ENCODE results near the gene TRPT1. TPM values are rescaled to one million over a fixed set of nuclear protein-coding genes. Genes with fewer than 3 reads are reported as not detected.

Gene TRPT1
- total RNA-seq, 3 donors from 2014 or later (not counting 1 experiment from before 2014, with no cell fraction given): 22.7 to 30.8 (median 28.5) TPM

DNA sequence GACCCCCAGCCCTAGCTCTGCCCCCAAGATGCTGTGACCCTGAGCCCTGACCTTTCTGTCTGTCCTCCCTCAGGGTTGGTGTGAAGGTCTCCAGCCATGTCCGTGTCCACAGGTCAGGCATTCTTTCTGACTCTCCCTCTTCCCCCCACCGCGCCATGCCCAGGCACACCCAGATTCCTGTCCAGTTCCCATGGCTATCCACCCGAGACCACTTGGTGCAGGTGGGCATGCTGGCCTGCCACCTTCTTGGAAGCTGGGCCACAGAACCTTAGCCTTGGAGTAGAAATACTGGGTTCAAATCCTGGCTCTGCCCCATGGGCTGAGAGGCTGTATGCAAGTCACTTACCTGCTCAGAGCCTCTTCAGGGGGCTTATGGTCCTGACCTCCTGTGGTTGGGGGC lies 23.1 kb upstream of the TRPT1 start:
- no peaks in the 10 kb centered on the region for H3K27me3 ChIP-seq (ENCODE audit: control insufficient read depth, insufficient read depth, low read length)
- Mint-ChIP-seq H3K36me3 (no peaks in the 10 kb centered on the region), H3K4me3 (no peak overlapping the region), H3K27ac (no peak overlapping the region), H3K27me3 (ENCODE audit: low read depth in 2 of 2) (no peaks in the 10 kb centered on the region), H3K9me3 (no peaks in the 10 kb centered on the region), H3K4me1 (peaks cover 14 to 41% of the 10 kb centered on the region in 2 donors)
- no peak for ATAC-seq
- H3K36me3 ChIP-seq (ENCODE audit: control insufficient read depth, insufficient read depth, low read length): peaks cover 3% of the 10 kb centered on the region
- H3K4me1 ChIP-seq (ENCODE audit: control insufficient read depth, insufficient read depth, low read length): peaks cover 58% of the 10 kb centered on the region
- intact Hi-C loops (cut with micrococcal nuclease): no loop called here
- H3K27ac ChIP-seq (ENCODE audit: low read length): no peak overlapping the region
- no peaks in the 10 kb centered on the region for H3K9me3 ChIP-seq (ENCODE audit: control insufficient read depth, insufficient read depth, low read length)
- no peak for DNase-seq
- TF ChIP-seq, protein P1, sequence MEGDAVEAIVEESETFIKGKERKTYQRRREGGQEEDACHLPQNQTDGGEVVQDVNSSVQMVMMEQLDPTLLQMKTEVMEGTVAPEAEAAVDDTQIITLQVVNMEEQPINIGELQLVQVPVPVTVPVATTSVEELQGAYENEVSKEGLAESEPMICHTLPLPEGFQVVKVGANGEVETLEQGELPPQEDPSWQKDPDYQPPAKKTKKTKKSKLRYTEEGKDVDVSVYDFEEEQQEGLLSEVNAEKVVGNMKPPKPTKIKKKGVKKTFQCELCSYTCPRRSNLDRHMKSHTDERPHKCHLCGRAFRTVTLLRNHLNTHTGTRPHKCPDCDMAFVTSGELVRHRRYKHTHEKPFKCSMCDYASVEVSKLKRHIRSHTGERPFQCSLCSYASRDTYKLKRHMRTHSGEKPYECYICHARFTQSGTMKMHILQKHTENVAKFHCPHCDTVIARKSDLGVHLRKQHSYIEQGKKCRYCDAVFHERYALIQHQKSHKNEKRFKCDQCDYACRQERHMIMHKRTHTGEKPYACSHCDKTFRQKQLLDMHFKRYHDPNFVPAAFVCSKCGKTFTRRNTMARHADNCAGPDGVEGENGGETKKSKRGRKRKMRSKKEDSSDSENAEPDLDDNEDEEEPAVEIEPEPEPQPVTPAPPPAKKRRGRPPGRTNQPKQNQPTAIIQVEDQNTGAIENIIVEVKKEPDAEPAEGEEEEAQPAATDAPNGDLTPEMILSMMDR (IDR thresholded peaks at IDR 0.05): no peak
- 97% methylated on average over 4 of the region's 4 CpGs for WGBS (ENCODE audit: insufficient coverage)
- no peak overlapping the region for H3K4me3 ChIP-seq (ENCODE audit: low read length)

DNA sequence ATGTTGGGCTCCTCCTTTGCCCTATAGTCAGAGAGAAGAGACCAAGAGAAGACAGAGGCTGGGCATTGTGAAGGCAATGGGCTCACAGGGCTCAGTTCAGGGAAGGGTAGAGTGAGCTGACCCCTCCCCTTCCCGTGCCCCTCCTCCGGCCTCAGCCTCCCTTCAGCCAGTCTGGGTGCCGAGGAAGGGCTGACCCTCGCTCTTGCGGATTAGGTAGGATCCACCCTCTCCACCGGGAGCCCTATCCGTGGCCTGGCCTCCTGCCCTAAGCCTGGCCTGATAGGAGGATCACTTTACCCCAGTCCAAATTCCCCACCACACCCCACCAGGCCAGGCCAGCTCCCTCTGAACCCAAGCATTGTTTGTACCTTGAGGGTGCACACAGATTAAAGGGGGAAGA lies 22.6 kb upstream of the TRPT1 start:
- peaks cover 14 to 44% of the 10 kb centered on the region in 2 donors for H3K4me1 Mint-ChIP-seq
- no peak for ATAC-seq
- Histone ChIP-seq H3K4me3 (ENCODE audit: low read length) (no peak overlapping the region), H3K27ac (ENCODE audit: low read length) (no peak overlapping the region), H3K27me3 (ENCODE audit: control insufficient read depth, insufficient read depth, low read length) (no peaks in the 10 kb centered on the region), H3K4me1 (ENCODE audit: control insufficient read depth, insufficient read depth, low read length) (peaks cover 58% of the 10 kb centered on the region), H3K9me3 (ENCODE audit: control insufficient read depth, insufficient read depth, low read length) (no peaks in the 10 kb centered on the region), H3K36me3 (ENCODE audit: control insufficient read depth, insufficient read depth, low read length) (peaks cover 6% of the 10 kb centered on the region)
- peak overlapping the region; percentile 85 for H3K4me3 Mint-ChIP-seq
- no peak overlapping the region for H3K27ac Mint-ChIP-seq
- intact Hi-C loops (cut with micrococcal nuclease): no loop called here
- H3K27me3 Mint-ChIP-seq (ENCODE audit: low read depth in 2 of 2): no peaks in the 10 kb centered on the region
- 96% methylated on average over 7 of the region's 7 CpGs for WGBS (ENCODE audit: insufficient coverage)
- no peak for DNase-seq
- no peaks in the 10 kb centered on the region for H3K9me3 Mint-ChIP-seq
- TF ChIP-seq, protein P1 (IDR thresholded peaks at IDR 0.05): no peak
- H3K36me3 Mint-ChIP-seq: no peaks in the 10 kb centered on the region

GRCh38 chr11:64247729-64248531 lies 21.9 kb upstream of the TRPT1 start:
- Histone ChIP-seq H3K4me3 (ENCODE audit: low read length) (peak overlapping the region; percentile 81), H3K36me3 (ENCODE audit: control insufficient read depth, insufficient read depth, low read length) (peaks cover 10% of the 10 kb centered on the region), H3K27ac (ENCODE audit: low read length) (no peak overlapping the region), H3K27me3 (ENCODE audit: control insufficient read depth, insufficient read depth, low read length) (no peaks in the 10 kb centered on the region), H3K9me3 (ENCODE audit: control insufficient read depth, insufficient read depth, low read length) (no peaks in the 10 kb centered on the region), H3K4me1 (ENCODE audit: control insufficient read depth, insufficient read depth, low read length) (peaks cover 62% of the 10 kb centered on the region)
- WGBS (ENCODE audit: insufficient coverage): 66% methylated on average over 31 of the region's 31 CpGs
- ATAC-seq (no peak), DNase-seq (no peak)
- Mint-ChIP-seq H3K27me3 (ENCODE audit: low read depth in 2 of 2) (no peaks in the 10 kb centered on the region), H3K4me3 (peak overlapping the region; percentile 85), H3K9me3 (no peaks in the 10 kb centered on the region), H3K27ac (peak overlapping the region in 1 of 2 donors; percentile 54), H3K36me3 (no peaks in the 10 kb centered on the region), H3K4me1 (peaks cover 14 to 50% of the 10 kb centered on the region in 2 donors)
- intact Hi-C loops (cut with micrococcal nuclease): no loop called here
- TF ChIP-seq, protein P1 (IDR thresholded peaks at IDR 0.05): no peak
